GM03348 (cell line): ENCODE results near the gene TSSK6.

Experiments used
- DNase-seq: peaks from one replicate; pipeline ENCODE4 v3.0.0; 2012; ENCODE audit warnings: low spot score

Gene TSSK6

DNA sequence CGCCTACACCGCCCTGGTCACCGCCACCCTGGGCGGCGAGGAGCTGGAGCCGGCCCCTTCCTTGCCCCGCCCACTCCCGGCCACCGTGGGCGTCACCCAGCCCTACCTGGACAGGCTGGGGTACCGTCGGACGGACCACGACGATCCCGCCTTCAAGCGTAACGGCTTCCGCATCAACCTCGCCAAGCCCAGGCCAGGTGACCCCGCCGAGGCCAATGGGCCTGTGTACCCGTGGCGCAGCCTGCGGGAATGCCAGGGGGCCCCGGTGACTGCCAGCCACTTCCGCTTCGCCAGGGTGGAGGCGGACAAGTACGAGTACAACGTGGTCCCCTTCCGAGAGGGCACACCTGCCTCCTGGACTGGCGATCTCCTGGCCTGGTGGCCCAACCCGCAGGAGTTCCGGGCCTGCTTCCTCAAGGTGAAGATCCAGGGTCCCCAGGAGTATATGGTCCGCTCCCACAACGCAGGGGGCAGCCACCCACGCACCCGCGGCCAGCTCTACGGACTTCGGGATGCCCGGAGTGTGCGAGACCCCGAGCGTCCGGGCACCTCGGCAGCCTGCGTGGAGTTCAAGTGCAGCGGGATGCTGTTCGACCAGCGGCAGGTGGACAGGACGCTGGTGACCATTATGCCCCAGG, 29.7 kb upstream of the TSSK6 start:
- no peak for DNase-seq

DNA sequence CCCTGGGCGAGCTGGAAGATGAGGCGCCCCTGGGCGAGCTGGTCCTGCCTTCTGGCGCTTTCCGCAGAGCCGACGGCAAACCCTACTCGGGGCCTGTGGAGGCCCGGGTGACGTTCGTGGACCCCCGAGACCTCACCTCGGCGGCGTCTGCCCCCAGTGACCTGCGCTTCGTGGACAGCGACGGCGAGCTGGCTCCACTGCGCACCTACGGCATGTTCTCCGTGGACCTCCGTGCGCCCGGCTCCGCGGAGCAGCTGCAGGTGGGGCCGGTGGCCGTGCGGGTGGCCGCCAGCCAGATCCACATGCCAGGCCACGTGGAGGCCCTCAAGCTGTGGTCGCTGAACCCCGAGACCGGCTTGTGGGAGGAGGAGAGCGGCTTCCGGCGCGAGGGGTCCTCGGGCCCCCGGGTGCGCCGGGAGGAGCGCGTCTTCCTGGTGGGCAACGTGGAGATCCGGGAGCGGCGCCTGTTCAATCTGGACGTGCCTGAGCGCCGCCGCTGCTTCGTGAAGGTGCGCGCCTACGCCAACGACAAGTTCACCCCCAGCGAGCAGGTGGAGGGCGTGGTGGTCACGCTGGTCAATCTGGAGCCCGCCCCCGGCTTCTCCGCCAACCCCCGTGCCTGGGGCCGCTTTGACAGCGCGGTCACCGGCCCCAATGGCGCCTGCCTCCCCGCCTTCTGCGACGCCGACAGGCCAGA, 29.1 kb upstream of the TSSK6 start:
- no peak for DNase-seq

DNA sequence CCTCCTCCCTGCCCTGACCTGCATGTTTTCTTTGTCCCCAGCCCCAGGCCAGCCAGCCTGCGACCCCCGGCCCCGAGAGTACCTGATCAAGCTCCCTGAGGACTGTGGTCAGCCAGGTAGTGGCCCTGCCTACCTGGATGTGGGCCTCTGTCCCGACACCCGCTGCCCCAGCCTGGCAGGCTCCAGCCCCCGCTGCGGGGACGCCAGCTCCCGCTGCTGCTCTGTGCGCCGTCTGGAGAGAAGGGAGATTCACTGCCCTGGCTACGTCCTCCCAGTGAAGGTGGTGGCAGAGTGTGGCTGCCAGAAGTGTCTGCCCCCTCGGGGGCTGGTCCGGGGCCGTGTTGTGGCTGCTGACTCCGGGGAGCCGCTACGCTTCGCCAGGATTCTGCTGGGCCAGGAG, 28.3 kb upstream of the TSSK6 start:
- DNase-seq = no peak

DNA sequence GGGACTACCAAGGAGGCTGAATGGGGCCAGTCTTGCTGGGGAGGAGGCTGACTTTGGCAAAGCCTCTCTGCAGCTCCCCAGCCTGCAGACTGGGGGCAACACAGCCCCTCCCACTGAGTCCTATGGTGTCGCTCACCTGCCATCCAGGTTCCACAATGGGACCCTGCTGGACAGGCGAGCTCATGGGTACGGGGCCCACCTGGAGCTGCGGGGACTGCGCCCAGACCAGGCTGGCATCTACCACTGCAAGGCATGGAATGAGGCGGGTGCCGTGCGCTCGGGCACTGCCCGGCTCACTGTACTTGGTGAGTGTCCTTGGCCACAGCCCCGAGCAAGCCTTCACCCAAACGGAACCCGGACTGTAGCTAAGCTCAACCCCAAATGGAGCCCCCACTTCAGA, 27.8 kb upstream of the TSSK6 start:
- DNase-seq = no peak

GRCh38 chr19:19542507-19542906, 27.2 kb upstream of the TSSK6 start:
- DNase-seq = no peak

DNA sequence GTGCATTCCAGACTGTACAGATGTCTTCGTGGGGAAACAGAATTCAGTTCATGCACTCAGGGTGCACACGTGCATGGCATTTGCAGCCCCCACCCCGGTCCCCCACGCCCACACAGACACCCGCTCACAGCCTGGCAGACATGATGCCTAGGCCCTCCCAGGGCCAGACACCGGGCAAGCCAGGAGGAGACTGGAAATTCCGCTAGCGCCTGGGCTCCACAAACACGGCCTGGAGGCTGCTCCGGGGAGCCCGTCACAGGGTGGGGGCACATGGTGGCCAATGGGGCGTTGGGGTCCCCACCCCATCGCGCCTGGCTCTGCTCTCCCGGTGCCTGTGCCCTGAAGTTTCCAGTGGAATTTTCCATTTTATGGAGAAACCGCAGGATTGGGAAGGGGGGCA, 26.3 kb upstream of the TSSK6 start:
- no peak for DNase-seq

DNA sequence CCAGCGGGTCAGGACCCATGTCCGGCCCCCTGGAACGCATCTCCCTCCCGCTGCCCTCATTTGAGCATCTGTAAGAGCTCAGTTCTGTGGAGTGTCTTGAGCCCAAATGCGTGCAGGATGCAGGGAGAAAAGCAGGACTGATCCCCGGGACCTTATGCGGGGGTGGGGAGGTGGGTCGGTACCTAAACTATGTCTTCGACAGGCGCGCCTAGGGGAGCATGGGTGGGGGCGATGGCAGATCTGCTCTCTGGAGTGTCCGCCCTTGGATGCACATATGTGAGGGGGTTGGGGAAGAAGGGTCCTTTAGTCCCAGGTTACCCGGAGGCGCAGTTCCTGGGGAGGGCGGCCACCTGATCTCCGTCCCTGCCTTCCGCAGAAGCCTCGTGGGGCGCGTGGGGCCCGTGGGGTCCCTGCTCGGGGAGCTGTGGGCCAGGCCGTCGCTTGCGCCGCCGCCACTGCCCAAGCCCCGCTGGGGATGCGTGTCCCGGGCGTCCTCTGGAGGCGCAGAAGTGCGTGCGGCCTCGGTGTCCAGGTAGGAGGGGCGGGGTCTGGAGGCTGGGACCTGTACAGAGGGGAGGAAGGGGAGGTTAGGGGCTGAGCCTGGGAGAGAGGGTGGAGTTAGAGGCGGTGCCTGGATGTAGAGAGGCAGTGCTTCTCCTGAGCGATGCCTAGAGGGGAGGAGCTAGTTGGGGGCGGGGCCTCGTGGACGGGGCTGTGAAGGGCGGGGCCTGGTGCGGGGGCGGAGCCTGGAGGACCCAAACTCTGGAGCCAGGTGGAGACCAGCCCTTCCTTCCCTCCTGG, 25.6 kb upstream of the TSSK6 start:
- DNase-seq = peak; percentile 80

GRCh38 chr19:19540064-19540714, 24.8 kb upstream of the TSSK6 start:
- DNase-seq = peak; percentile 85

DNA sequence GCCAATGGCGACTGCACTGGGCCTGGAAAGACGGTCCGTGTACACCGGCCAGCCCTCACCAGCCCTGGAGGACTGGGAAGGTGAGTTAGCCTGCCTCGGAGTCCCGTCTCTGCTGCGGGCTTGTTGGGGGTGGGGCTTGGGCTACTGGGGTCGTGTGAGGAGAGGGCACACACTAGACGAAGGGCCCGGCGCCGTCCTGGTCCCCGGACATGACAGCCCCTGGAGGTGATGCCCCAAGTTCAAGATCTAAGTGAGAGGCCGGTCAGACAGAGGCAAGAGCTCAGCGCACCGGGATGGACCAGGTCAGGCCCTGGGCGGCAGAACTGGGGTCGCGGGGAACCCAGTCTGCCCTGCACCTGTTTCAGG, 24.3 kb upstream of the TSSK6 start:
- no peak for DNase-seq

DNA sequence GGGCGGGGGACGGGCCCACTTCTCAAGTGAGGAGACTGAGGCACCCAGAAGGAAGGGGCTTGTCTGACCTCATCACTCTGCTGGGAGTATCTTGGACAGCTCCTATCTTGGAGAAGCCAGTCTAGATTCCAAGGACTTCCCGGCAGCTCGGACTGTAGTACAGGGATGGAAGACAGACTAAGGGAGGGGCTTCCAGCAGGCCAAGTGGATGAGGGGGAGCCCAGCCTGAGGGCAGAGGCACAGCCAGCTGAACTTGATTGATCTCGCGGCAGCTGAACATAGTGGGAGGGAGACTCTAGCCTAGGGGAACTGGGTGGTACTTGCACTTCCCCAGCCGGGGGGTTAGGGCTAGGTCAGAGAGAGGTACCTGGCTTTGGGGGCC, 23.4 kb upstream of the TSSK6 start:
- no peak for DNase-seq

- peak; percentile 84 for DNase-seq
Measured at GRCh38 chr19:19538061-19538784, 22.9 kb upstream of the TSSK6 start, which contains the start of gene CILP2. Gene CILP2, plus strand, starts transcription at chr19:19538265. Its CDS starts 85 bp downstream, at chr19:19538350.

GRCh38 chr19:19537075-19538048, 22.0 kb upstream of the TSSK6 start:
- DNase-seq = peak; percentile 42

DNA sequence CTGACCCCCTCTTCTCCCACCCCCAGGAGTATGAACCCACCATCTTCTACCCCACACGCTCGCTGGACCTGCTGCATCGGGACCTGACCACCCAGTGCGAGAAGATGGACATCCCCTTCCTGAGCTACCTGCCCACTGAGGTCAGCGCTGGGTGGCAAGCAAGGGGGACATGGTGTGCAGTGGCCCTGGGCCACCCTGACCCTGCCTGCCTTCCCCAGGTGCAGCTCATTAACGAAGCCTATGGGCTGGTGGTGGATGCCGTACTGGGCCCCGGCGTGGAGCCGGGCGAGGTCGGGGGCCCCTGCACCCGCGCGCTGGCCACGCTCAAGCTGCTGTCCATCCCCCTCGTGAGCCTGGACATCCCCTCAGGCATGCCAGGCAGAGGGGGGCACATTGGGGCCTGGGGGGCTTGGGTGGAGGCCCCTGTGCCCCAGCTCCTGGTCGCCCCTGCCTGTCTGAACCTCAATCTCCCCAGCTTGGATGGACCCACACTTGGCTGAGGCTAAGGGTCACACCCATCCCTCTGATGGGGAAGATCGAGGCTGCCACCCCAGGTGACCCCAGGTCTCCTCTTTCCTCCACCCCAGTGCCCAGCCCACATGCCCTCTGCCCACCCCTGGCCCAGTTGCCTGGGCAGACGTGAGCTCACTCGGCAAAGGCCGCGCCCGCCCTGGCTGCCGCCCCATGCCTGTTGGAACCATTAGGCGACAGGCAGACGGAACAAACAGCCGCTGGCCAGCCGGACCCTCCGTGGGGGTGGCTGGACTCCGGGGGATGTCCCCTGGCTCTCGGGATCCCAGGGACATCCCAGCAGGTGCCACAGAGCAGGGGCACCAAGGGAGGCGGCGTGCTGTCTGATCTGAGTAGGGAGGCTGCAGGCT, 20.2 kb upstream of the TSSK6 start:
- no peak for DNase-seq

- no peak for DNase-seq
Measured at GRCh38 chr19:19534556-19535265, 19.4 kb upstream of the TSSK6 start.

GRCh38 chr19:19533841-19534240, 18.5 kb upstream of the TSSK6 start:
- DNase-seq = no peak

DNA sequence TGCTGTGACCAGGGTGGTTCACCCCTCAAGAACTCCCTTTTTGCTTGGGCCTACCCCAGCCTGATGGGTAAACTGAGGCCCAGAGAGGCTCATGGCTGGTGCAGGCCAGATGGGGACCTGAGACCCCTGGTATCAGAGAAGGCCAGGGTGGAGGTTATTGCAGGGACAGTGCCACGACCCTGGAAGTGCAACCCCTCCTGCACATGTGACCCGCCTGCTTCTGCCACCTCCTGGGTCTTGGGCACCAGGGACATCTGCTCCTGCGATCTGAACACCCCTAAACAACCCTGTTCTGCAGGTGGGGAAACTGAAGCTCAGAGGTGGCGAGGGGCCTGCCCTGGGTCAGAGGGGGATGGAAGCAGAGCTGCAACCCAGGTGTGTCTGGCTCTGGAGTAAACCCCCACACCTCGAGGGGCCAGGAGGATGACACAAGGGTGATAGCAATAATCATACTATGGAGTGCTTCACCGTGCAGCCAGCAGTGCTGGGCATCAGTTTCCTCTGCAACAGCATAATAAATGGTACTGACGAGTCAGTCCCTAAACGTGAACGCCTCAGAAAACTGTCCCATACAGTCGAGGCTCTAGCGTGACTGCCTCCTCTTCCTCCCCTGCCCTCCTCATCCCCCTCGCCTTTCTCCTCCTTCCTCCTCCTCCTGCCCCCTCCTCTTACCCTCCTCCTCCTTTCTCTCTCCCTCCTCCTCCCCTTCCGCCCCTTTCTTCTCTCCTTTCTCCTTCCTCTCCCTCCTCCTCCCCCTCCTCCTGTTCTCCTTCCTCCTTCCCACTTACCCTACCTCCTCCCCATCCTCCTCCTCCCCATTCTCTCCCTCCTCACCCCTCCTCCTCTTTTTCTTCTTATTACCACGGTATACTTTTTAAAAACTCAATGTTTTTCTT, 17.7 kb upstream of the TSSK6 start:
- DNase-seq = no peak

DNA sequence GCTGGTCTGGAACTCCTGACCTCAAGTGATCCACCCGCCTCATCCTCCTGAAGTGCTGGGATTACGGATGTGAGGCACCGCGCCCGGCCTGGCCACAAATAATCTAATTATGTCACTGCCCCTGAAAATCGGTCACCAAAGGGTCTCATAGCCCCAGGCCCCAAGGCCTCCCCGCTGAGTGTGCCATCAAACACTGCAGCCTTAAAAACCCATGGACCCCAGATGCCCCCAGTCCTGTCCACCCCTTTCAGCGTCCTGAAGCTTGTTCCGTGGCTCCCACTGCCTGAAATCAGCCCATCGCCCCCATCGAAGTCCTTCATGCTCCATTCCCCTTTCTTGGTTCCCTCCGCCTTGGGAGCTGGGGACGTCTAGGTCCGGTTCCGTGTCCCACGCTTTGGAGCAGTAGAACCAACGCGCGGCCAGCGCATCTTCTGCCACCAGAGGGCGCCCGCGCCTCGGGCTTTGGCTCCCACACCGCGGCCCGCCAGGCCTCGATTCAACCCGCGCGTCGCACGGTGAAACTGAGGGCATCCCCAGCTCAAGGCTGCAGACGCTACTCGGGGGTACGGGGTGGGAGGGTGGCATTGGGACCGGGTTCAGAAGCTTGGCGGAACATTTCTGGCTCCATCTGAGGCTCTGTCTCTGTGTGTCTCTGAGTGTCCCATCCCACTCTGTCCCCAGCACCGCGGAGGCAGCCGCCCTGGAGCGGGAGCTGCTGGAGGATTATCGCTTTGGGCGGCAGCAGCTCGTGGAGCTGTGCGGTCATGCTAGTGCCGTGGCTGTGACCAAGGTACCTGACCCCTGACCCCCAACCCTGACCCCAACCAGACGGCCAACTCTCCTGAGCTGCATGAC, 16.8 kb upstream of the TSSK6 start:
- DNase-seq = peak; percentile 93
